ENCODE data around the gene OR4D2. TPM values are rescaled to one million over a fixed set of nuclear protein-coding genes. Genes with fewer than 3 reads are reported as not detected.
"Not testable (repeated sequence)": the region's sequence is repeated elsewhere in the genome, so short reads cannot be mapped to it uniquely, and the experiment has no call there.

The OR4D2 gene
- total RNA-seq, 1 donor from 2014 or later = not detected

DNA sequence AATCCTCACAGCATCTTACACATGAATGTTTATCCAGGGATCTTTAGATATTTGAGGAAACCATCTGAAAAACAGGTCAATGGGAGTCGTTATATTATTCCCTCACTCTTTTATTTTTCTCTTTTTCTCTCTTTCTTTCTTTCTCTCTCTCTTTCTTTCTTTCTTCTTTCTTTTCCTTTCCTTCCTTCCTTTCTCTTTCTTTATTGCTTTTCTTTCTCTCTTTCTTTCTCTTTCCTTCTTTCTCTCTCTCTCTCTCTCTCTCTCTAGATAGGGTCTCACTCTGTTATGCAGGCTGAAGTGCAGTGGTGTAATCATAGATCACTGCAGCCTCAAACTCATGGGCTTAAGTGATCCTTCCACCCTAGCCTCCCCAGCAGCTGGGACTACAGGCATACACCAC lies 38.9 kb upstream of the OR4D2 start:
- H3K4me3 ChIP-seq = no peak overlapping the region
- ATAC-seq (no peak), DNase-seq (no peak)
- no peaks in the 10 kb centered on the region for H3K36me3 ChIP-seq
- no peaks in the 10 kb centered on the region for H3K9me3 ChIP-seq
- no peak overlapping the region for H3K27ac ChIP-seq
- peaks cover 5% of the 10 kb centered on the region for H3K27me3 ChIP-seq (ENCODE audit: low read depth)
- TF ChIP-seq, protein P1, sequence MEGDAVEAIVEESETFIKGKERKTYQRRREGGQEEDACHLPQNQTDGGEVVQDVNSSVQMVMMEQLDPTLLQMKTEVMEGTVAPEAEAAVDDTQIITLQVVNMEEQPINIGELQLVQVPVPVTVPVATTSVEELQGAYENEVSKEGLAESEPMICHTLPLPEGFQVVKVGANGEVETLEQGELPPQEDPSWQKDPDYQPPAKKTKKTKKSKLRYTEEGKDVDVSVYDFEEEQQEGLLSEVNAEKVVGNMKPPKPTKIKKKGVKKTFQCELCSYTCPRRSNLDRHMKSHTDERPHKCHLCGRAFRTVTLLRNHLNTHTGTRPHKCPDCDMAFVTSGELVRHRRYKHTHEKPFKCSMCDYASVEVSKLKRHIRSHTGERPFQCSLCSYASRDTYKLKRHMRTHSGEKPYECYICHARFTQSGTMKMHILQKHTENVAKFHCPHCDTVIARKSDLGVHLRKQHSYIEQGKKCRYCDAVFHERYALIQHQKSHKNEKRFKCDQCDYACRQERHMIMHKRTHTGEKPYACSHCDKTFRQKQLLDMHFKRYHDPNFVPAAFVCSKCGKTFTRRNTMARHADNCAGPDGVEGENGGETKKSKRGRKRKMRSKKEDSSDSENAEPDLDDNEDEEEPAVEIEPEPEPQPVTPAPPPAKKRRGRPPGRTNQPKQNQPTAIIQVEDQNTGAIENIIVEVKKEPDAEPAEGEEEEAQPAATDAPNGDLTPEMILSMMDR (IDR thresholded peaks at IDR 0.05) = no peak
- intact Hi-C loops (cut with DNase I) = no loop called here
- no peaks in the 10 kb centered on the region for H3K4me1 ChIP-seq

DNA sequence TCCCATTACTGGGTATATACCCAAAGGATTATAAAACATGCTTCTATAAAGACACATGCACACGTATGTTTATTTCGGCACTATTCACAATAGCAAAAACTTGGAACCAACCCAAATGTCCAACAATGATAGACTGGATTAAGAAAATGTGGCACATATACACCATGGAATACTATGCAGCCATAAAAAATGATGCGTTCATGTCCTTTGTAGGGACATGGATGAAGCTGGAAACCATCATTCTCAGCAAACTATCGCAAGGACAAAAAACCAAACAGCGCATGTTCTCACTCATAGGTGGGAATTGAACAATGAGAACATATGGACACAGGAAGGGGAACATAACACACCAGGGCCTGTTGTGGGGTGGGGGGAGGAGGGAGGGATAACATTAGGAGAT lies 34.1 kb upstream of the OR4D2 start:
- H3K4me3 ChIP-seq; ATAC-seq; H3K36me3 ChIP-seq; H3K9me3 ChIP-seq; H3K27ac ChIP-seq; DNase-seq; intact Hi-C loops (cut with DNase I); H3K4me1 ChIP-seq: not testable (repeated sequence)
- peaks cover 37% of the 10 kb centered on the region for H3K27me3 ChIP-seq (ENCODE audit: low read depth)

DNA sequence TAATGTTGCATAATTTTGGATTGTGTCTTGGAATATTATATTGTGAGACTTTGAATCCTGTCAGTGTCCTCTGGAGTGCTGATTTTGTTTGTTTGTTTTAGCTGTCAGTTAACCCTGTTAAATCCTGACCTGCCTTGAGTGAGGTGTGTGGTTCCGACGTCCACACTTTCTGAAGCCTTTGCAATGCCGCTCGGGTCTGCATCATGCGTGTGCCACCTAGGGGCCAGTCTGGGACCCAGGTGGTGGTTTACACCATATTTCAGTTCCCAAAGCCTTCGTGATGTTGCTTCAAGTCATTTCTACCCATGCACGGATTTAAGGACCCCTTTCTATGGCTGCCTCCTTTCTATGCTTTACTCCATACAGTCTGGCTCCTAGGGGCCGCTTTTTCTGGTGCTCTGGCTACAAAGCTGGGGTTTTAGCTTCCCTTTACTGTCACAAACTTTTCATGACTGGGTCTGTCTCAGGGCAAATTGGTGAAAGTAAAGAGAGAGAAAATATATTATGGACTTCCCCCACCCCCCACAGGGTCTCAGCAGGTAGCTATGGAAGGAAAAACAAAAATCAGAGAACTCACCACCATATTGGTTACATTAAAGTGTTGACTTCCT lies 30.0 kb upstream of the OR4D2 start:
- TF ChIP-seq, protein P1 (IDR thresholded peaks at IDR 0.05) = peak; percentile 23
- Histone ChIP-seq H3K36me3 (no peaks in the 10 kb centered on the region), H3K27me3 (ENCODE audit: low read depth) (peaks cover 32% of the 10 kb centered on the region), H3K4me3 (no peak overlapping the region), H3K27ac (no peak overlapping the region), H3K9me3 (no peaks in the 10 kb centered on the region), H3K4me1 (no peaks in the 10 kb centered on the region)
- ATAC-seq = no peak
- intact Hi-C loops (cut with DNase I) = no loop called here
- DNase-seq = no peak

DNA sequence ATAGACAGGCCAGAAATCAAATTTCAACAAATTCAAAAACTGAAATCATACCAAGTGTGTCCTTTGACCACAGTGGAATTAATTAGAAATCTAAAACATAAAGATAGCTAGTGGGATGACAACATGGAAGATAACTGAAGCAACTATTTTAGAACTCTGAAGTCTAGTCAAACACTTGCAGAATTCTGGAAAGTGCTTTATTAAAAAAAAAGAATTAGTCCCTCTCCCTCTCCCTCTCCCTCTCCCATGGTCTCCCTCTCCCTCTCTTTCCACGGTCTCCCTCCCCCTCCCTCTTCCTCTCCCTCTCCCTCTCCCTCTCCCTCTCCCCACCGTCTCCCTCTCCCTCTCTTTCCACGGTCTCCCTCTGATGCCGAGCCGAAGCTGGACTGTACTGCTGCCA lies 25.3 kb upstream of the OR4D2 start:
- peaks cover 22% of the 10 kb centered on the region for H3K9me3 ChIP-seq
- intact Hi-C loops (cut with DNase I) = no loop called here
- TF ChIP-seq, protein P1 (IDR thresholded peaks at IDR 0.05) = no peak

DNA sequence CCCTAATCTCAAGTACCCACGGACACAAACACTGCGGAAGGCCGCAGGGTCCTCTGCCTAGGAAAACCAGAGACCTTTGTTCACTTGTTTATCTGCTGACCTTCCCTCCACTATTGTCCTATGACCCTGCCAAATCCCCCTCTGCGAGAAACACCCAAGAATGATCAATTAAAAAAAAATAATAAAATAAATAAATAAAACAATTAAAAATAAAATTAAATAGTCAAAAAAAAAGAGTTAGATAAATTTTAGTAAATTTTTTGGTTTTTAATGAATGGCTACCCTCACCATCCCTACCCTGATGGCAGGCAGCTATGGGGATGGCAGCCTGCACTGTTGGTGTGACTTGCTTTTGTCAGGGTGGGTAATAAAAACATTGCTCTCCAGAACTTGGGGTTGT lies 23.4 kb upstream of the OR4D2 start:
- H3K27ac ChIP-seq; intact Hi-C loops (cut with DNase I); H3K27me3 ChIP-seq (ENCODE audit: low read depth); H3K4me1 ChIP-seq; H3K36me3 ChIP-seq; DNase-seq; H3K4me3 ChIP-seq; ATAC-seq: not testable (repeated sequence)
- peaks cover 22% of the 10 kb centered on the region for H3K9me3 ChIP-seq

More for the DNA sequence above, 25.3 kb upstream of the OR4D2 start:
- no peaks in the 10 kb centered on the region for H3K36me3 ChIP-seq
- no peak for ATAC-seq
- no peaks in the 10 kb centered on the region for H3K4me1 ChIP-seq
- DNase-seq = no peak
- H3K27ac ChIP-seq = no peak overlapping the region
- H3K27me3 ChIP-seq (ENCODE audit: low read depth) = peaks cover 8% of the 10 kb centered on the region
- H3K4me3 ChIP-seq = no peak overlapping the region

DNA sequence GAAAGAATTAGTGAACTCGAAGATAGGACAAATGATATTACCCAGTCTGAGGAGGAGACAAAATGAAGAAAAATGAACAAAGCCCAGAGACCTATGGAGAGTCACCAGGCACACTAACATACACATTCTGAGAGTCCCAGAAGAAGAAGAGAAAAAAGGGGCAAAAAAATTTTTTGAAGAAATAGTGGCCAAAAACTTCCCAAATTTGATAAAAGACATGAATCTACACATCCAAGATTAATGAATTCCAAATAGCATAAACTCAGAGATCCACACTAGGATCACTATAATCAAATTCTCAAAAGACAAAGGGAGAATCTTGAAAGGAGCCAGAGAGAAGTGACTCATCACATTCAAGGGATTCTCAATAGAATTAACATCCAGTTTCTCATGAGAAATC lies 22.0 kb upstream of the OR4D2 start:
- peaks cover 22% of the 10 kb centered on the region for H3K9me3 ChIP-seq
- H3K4me1 ChIP-seq = no peaks in the 10 kb centered on the region
- DNase-seq (no peak), ATAC-seq (no peak)
- TF ChIP-seq, protein P1 (IDR thresholded peaks at IDR 0.05) = no peak
- H3K36me3 ChIP-seq = no peaks in the 10 kb centered on the region
- intact Hi-C loops (cut with DNase I) = no loop called here
- no peak overlapping the region for H3K27ac ChIP-seq
- H3K4me3 ChIP-seq = no peak overlapping the region
- H3K27me3 ChIP-seq (ENCODE audit: low read depth) = peaks cover 5% of the 10 kb centered on the region

Data from lower lobe of right lung (tissue), 2 donors.